GM12891 (cell line): ENCODE measurements around the gene BACE2.

ENCODE experiments used
- PAX5 ChIP-seq: IDR thresholded peaks from 2 replicates; pipeline ENCODE4 v1.6.1; 2011; ENCODE audit warnings: low read length, moderate library complexity, mild to moderate bottlenecking; ENCODE audit not compliant: insufficient read depth, severe bottlenecking
- POLR2A ChIP-seq: IDR thresholded peaks from 2 replicates; pipeline ENCODE4 v1.6.1; 2011; ENCODE audit warnings: low read depth, low read length, control low read depth
- POLR2AphosphoS5 ChIP-seq: IDR thresholded peaks from 2 replicates; pipeline ENCODE4 v1.6.1; 2011; ENCODE audit warnings: low read depth, low read length, control low read depth
- POU2F2 ChIP-seq: IDR thresholded peaks from 2 replicates; pipeline ENCODE4 v1.6.1; 2011; ENCODE audit warnings: low read depth, mild to moderate bottlenecking, control low read depth, low read length, moderate library complexity

GRCh38 chr21:41186755-41187536 lies 19.0 kb downstream of the BACE2 start:
- TF ChIP-seq POLR2A (no peak), POLR2AphosphoS5 (no peak), POU2F2 (no peak), PAX5 (no peak)
